GM18520 (cell line): ENCODE data around the gene BCL2A1.
"Not testable (repeated sequence)": the region's sequence is repeated elsewhere in the genome, so short reads cannot be mapped to it uniquely, and the experiment has no call there.

Experiments
- ATAC-seq: cut with Tn5 transposase; IDR thresholded peaks from one replicate; pipeline ENCODE4 v1.9.1; 2021; ENCODE audit not compliant: unreplicated experiment

Gene BCL2A1

GRCh38 chr15:79989682-79990081 lies 18.7 kb upstream of the BCL2A1 start:
- ATAC-seq = no peak

DNA sequence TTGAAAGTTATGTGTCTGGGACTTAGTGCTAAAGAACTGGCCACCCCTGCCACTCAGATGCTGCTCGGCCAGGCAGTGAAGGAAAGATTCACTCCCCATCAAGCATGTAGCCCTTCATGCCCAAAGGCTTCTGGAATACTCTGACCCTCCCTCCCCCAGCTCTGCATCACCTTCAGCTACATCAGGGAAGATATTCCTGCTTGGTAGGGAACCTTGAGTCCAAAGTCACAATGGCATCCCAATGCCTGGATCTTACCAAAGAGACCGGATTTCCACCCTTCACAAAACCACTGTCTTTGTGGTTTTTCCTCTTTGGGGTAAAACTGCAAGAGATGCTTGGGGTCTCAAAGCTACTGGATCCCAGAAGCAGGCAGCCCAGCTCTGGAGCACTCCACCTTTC lies 18.2 kb upstream of the BCL2A1 start:
- ATAC-seq = no peak

GRCh38 chr15:79988448-79989117 lies 17.6 kb upstream of the BCL2A1 start:
- ATAC-seq = no peak

DNA sequence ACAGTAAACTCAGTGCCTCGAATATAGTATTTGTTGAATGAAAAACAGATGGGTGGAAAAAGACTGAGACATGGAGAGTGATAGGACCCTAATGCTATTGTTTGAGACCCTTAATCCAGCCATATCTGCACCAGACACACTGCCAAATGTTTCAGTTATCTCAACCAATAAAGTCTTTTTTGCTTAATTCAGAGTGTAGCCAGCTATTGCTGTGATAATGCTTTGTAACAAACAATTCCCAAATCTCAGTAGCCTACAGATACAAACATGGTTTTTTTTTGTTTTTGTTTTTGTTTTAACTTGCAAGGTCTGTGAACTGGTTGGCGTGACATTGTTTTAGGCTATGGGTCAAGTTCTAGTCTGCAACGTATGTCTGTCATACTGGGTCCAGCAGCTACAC lies 17.0 kb upstream of the BCL2A1 start:
- ATAC-seq = no peak

- ATAC-seq = no peak
Observed at GRCh38 chr15:79987569-79987955, 16.6 kb upstream of the BCL2A1 start.

GRCh38 chr15:79981831-79982455 lies 10.9 kb upstream of the BCL2A1 start:
- no peak for ATAC-seq

- ATAC-seq = peak; percentile 58
Observed at GRCh38 chr15:79978655-79979514, 7.9 kb upstream of the BCL2A1 start.

- no peak for ATAC-seq
Observed at GRCh38 chr15:79978260-79978654, 7.3 kb upstream of the BCL2A1 start.

- no peak for ATAC-seq
Observed at GRCh38 chr15:79977431-79978054, 6.5 kb upstream of the BCL2A1 start.

- no peak for ATAC-seq
Observed at GRCh38 chr15:79973456-79974195, 2.6 kb upstream of the BCL2A1 start.

GRCh38 chr15:79972863-79973262 lies 1.9 kb upstream of the BCL2A1 start:
- ATAC-seq = no peak

- no peak for ATAC-seq
Observed at GRCh38 chr15:79970181-79970580, 815 bp downstream of the BCL2A1 start.

DNA sequence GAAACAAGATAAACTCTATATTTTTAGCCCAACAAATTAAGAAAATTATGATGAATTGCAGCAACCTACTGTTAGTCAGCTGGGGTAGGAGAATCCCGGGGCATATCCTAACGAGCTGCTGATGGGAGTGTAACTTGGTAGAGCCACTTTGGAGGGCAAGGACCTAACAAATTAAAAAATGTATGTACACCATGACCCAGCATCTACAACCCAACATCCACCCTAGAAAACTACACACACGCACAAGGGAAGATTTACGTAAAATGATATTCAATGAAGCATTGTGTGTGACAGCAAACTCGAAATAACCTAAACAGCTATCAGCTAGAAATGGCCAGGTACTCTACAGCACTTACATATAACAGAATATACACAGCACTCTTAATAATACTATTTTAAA lies 1.9 kb downstream of the BCL2A1 start:
- ATAC-seq = no peak

DNA sequence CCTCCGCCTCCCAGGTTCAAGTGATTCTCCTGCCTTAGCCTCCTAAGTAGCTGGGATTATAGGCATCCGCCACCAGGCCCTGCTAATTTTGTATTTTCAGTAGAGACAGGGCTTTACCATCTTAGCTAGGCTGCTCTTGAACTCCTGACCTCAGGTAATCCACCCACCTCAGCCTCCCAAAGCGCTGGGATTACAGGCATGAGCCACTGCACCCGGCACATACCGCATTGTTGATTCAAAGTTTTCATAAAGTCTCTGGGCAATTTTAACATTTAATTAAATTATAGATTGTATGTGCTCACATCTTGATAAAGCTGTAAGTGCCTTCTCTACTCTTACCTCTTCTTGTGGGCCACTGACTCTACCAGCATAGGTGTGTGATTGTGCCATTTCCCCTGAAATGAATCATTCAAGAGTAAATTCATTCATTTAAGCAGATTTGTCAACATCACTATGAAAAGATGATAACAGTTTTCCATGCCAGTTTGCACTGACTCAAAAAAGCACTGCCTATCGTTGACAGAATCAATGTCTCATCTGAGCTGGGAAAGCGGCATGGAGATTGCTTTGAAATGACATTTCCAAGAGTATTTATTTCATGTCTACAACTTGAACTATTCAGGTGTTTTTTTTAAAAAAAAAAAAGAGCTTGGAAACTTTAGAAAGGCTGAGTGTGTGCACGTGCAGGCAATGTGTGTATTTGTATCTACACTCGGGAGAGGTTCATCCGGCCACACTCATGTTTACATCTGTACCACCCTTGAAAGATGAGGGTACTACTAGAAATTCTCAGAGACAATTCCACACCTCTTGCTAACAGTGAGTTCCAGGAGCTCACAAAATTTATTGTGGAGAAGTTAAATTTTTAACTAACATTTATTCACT lies 3.5 kb downstream of the BCL2A1 start:
- ATAC-seq = no peak

DNA sequence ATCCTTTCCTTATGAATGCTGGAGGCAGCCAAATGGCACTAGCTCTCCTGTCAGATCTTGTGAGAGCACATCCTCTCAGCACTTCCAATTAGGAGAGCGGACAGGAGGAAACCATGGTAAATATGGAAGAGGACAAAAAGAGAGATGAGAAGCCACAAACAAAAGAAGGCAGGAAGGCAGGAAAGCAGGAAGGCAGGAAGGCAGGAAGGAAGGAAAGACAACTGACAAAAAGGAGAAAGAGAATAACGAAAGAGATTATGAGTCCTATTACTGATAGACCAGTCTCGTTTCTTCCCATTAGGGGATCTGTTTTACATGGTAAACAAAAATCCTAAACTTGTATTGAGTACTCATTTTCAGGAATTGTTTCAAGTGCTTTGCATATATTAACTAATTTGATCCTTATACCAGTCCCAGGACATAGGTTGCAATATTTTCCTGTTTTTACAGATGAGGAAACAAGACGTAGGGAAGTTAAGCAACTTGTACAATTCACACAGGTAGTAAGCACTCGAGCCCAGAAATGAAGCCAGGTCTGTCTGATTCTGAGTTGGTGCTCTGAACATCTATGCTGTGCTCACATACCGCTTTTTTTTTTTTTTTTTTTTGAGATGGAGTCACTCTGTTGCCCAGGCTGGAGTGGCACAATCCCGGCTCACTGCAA lies 4.2 kb downstream of the BCL2A1 start:
- ATAC-seq = no peak

DNA sequence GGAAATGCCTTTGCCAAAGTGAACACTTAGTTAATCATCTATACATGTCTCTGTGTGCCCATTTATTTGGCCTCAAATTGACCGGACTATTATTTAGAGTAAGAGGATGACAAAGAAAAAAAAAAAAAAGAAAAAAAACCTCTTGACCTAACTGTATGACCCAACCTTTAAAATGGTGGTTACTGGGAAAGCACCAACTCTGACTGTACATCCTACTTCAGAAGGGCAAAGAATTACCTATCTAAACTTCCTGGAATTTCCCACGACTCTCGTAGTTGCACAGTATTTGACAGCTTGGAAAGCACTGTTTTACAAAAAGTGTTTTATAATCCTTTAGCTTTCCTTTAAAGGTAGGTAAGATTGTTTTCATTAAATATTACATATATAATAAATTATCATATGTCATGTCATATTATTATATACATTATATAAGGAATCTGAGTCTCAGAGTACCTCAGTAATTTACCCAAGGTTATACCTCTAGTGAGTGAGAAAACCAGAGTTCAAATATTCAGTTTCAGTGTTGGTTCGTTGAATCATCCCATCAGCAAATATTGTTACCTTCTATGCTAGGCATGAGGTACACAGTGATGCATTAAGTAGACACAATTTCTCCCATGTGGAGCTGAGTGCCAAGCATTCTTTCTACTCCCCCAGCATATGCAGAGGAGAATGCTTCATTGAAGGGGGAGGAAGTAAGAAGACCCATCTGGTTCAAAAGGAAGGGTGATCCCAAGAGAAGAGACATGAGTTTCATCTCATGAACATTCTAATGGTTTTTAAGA lies 5.0 kb downstream of the BCL2A1 start:
- peak; percentile 28 for ATAC-seq

DNA sequence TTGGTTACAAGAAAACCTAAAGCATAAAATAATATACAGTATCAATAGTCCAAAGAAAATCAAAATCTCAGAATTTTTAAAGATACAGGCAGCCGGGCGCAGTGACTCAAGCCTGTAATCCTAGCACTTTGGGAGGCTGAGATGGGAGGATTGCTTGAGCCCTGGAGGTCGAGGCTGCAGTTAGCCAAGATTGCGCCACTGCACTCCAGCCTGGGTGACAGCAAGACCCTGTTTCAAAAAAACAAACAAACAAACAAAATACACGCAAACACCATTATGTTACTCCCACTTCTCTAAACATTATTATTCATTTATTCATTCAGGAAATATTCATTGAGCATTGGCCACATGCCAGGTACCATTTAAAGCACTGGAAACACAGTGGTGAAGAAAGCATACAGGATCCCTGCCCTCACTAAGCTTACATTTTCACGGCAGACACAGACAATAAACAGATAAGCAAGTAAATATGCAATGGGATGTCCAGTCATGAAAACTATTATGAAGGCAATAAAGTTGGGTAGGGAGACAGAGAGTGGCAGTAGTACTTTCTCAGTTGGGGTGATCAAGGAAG lies 6.7 kb downstream of the BCL2A1 start:
- no peak for ATAC-seq

DNA sequence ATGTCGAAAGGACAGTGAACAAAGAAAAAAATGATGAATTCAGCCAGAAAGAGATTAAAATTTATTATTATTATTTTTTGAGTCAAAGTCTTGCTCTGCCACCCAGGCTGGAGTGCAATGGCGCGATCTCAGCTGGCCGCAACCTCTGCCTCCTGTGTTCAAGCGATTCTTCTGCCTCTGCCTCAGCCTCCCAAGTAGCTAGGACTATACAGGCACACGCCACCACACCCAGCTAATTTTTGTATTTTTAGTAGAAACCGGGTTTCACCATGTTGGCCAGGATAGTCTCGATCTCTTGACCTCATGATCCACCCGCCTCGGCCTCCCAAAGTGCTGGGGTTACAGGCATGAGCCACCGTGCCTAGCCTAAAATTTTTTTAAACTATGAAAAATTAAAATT lies 8.1 kb downstream of the BCL2A1 start:
- ATAC-seq = not testable (repeated sequence)
